Mucosa of descending colon (tissue), 3 donors: ENCODE results near the gene GGPS1. TPM values are rescaled to one million over a fixed set of nuclear protein-coding genes. Genes with fewer than 3 reads are reported as not detected.
A peak's percentile ranks its signal among the peaks of the same experiment; 100 is the strongest.
"Not testable (repeated sequence)": the region's sequence is repeated elsewhere in the genome, so short reads cannot be mapped to it uniquely, and the experiment has no call there.

ENCODE experiments used
- ATAC-seq: fragments of 200-7000 bp; cut with Tn5 transposase; one replicate; pipeline ENCODE4 v1.9.1; 2020; ENCODE audit warnings: mild to moderate bottlenecking, moderate library complexity
- DNase-seq, 3 donors: peaks; one replicate each; pipeline ENCODE4 v3.0.0-alpha.2; 2020
- H3K36me3 ChIP-seq: fragments of 200-600 bp; one replicate; pipeline ENCODE4 v1.8.0; 2021; ENCODE audit warnings: low read depth, mild to moderate bottlenecking
- H3K4me1 ChIP-seq: fragments of 200-600 bp; one replicate; pipeline ENCODE4 v1.8.0; 2021; ENCODE audit warnings: low read depth, mild to moderate bottlenecking
- H3K4me3 ChIP-seq: fragments of 200-600 bp; one replicate; pipeline ENCODE4 v1.8.0; 2021; ENCODE audit warnings: mild to moderate bottlenecking
- H3K9me3 ChIP-seq: fragments of 200-600 bp; one replicate; pipeline ENCODE4 v1.8.0; 2021; ENCODE audit warnings: mild to moderate bottlenecking
- CTCF ChIP-seq: fragments of 200-600 bp; IDR thresholded peaks from one replicate; pipeline ENCODE4 v1.8.0; 2022; ENCODE audit warnings: antibody characterized with exemption, mild to moderate bottlenecking
- intact Hi-C, 2 donors: fragments of 100-400 bp; cut with DNase I in 1 of 2; cut with micrococcal nuclease in 1 of 2; formaldehyde crosslinking; loops; one replicate each; pipeline versions ENCODE4 v1.11.0 to v1.11.1; 2022; cut with DNase I, micrococcal nuclease
- total RNA-seq, 3 donors: library from RNA; stranded (reverse); fragmentation: NEBNext Ultra II Directional in 2 of 3; extraction: Animal tissue kit (Norgen Biotek cat#: 25700) in 2 of 3; gene quantifications; one replicate each; pipeline versions ENCODE4 v1.2.1 to v1.2.4, GENCODE V29; 2021 to 2023
- donor health status: DM: no; HTN: no; CAD: no; lungs with moderate emphysema.
- donor health status: DM: no; HTN: no; CAD: no.
- donor health status: DM: no; HTN: yes; CAD: no.

The GGPS1 gene
- total RNA-seq, 3 donors from 2014 or later = 26.4 to 40.8 (median 34.1) TPM

GRCh38 chr1:235351441-235351840, 23.1 kb downstream of the GGPS1 start:
- ATAC-seq (no peak), DNase-seq (no peak)
- no peak for TF ChIP-seq CTCF
- intact Hi-C loops = no loop called here
- H3K9me3 ChIP-seq = no peaks in the 10 kb centered on the region
- no peaks in the 10 kb centered on the region for H3K36me3 ChIP-seq
- no peaks in the 10 kb centered on the region for H3K4me1 ChIP-seq
- H3K4me3 ChIP-seq = no peak overlapping the region

- Histone ChIP-seq H3K4me3 (no peak overlapping the region), H3K36me3 (no peaks in the 10 kb centered on the region), H3K4me1 (no peaks in the 10 kb centered on the region), H3K9me3 (no peaks in the 10 kb centered on the region)
- DNase-seq (no peak), ATAC-seq (no peak)
- TF ChIP-seq CTCF = no peak
- intact Hi-C loops = no loop called here
Observed at GRCh38 chr1:235351898-235352297, 23.5 kb downstream of the GGPS1 start.

- intact Hi-C loops = no loop called here
- H3K9me3 ChIP-seq = no peaks in the 10 kb centered on the region
- H3K36me3 ChIP-seq = no peaks in the 10 kb centered on the region
- H3K4me1 ChIP-seq = no peaks in the 10 kb centered on the region
- no peak overlapping the region for H3K4me3 ChIP-seq
- TF ChIP-seq CTCF = no peak
- ATAC-seq = peak; percentile 87
- DNase-seq = peak in 1 of 3 donors; percentile 14
Observed at GRCh38 chr1:235357485-235358373, 29.4 kb downstream of the GGPS1 start.

- intact Hi-C loops = no loop called here
- no peaks in the 10 kb centered on the region for H3K4me1 ChIP-seq
- no peak overlapping the region for H3K4me3 ChIP-seq
- no peak for TF ChIP-seq CTCF
- no peaks in the 10 kb centered on the region for H3K9me3 ChIP-seq
- DNase-seq = no peak
- H3K36me3 ChIP-seq = no peaks in the 10 kb centered on the region
- no peak for ATAC-seq
Observed at GRCh38 chr1:235358899-235359298, 30.5 kb downstream of the GGPS1 start.

GRCh38 chr1:235364189-235364588, 35.8 kb downstream of the GGPS1 start:
- ATAC-seq, H3K36me3 ChIP-seq, DNase-seq, intact Hi-C loops, H3K4me1 ChIP-seq, H3K9me3 ChIP-seq, H3K4me3 ChIP-seq: not testable (repeated sequence)

GRCh38 chr1:235366286-235366685, 37.9 kb downstream of the GGPS1 start:
- Histone ChIP-seq H3K9me3 (no peaks in the 10 kb centered on the region), H3K4me3 (no peak overlapping the region), H3K4me1 (peaks cover 4% of the 10 kb centered on the region), H3K36me3 (no peaks in the 10 kb centered on the region)
- no peak for TF ChIP-seq CTCF
- no peak for ATAC-seq
- intact Hi-C loops = no loop called here
- no peak for DNase-seq
